Ovary (tissue), 3 donors: ENCODE results near the gene UQCRC1.

Source experiments
- CTCF ChIP-seq, 3 donors: fragments of 450-650 bp in 2 of 3; fragments of 200-600 bp in 1 of 3; IDR thresholded peaks; one replicate each; pipeline versions ENCODE4 v1.5.1 to v1.8.0; 2016 to 2022; ENCODE audit warnings: antibody characterized with exemption in 3 of 3, mild to moderate bottlenecking in 1 of 3
- EP300 ChIP-seq: sonication (generic); formaldehyde crosslinking; IDR thresholded peaks from one replicate; pipeline ENCODE4 v1.6.1; 2017; ENCODE audit warnings: antibody characterized with exemption
- POLR2A ChIP-seq: fragments of 450-650 bp; IDR thresholded peaks from one replicate; pipeline ENCODE4 v1.6.1; 2017; ENCODE audit warnings: antibody characterized with exemption, mild to moderate bottlenecking, moderate library complexity
- donor health status: DM: no; HTN: no; CAD: no.

GRCh38 chr3:48625600-48625999, 16.2 kb upstream of the UQCRC1 start:
- TF ChIP-seq CTCF (IDR thresholded peaks at IDR 0.05) (no peak), EP300 (no peak), POLR2A (no peak)
